NCI-H446 (cell line): ENCODE data around the gene CETP.

Experiments
- DNase-seq, 2 experiments: peaks; one replicate each; lab custom pipeline; 2025; lab: John Stamatoyannopoulos, UW

CETP gene, protein sequence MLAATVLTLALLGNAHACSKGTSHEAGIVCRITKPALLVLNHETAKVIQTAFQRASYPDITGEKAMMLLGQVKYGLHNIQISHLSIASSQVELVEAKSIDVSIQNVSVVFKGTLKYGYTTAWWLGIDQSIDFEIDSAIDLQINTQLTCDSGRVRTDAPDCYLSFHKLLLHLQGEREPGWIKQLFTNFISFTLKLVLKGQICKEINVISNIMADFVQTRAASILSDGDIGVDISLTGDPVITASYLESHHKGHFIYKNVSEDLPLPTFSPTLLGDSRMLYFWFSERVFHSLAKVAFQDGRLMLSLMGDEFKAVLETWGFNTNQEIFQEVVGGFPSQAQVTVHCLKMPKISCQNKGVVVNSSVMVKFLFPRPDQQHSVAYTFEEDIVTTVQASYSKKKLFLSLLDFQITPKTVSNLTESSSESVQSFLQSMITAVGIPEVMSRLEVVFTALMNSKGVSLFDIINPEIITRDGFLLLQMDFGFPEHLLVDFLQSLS

GRCh38 chr16:56961851-56962281 lies at the start of gene CETP:
CETP (plus strand) TSS chr16:56961950; CDS start chr16:56961980, 30 bp downstream.
- no peak for DNase-seq

DNA sequence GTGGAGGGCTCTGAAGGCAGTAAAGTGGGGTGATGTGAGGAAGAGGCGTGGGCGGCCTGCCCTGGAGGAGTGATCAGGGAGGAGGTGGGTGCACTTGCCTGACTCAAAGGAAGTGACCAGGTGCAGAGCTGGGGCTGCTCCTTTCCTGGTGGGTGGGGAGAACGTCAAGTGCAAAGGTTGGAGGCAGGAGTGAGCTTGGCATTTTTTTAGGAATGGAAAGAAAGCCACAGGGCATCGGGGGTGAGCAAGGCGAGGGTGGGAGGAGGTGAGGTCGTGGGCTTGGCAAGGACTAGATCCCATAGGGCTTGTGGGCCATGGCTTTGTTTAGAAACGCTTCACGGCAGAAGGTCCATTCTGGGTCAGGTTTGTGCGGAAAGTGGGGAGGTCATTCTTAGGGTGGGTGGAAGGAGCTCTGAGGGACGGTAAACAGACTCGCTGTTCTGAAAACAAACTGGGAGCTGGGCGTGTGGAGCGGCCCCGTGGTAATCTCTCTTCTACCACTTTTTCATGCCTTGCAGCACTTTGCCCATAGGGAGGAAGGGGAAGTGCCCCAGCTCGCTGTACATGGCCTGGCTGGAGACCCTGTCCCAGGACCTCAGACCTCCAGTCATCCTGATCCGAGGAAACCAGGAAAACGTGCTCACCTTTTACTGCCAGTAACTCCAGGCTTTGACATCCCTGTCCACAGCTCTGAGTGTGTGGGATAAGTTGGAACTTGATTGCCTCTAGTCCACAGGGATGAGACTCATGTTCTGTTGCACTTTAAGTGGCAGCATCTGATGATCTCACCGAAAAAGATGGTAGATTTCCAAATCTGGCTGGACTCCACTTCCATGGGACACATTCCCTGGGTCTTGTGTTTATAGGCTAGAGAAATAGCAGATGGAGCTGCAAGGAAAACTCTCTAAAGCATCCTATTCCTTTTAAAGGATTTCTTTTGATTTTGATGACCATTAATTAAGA lies 48.7 kb upstream of the CETP start:
- no peak for DNase-seq

- DNase-seq, result no peak
Observed at GRCh38 chr16:56914896-56915295, 46.9 kb upstream of the CETP start.

- DNase-seq, result no peak
Observed at GRCh38 chr16:56915336-56916119, 46.2 kb upstream of the CETP start.

DNA sequence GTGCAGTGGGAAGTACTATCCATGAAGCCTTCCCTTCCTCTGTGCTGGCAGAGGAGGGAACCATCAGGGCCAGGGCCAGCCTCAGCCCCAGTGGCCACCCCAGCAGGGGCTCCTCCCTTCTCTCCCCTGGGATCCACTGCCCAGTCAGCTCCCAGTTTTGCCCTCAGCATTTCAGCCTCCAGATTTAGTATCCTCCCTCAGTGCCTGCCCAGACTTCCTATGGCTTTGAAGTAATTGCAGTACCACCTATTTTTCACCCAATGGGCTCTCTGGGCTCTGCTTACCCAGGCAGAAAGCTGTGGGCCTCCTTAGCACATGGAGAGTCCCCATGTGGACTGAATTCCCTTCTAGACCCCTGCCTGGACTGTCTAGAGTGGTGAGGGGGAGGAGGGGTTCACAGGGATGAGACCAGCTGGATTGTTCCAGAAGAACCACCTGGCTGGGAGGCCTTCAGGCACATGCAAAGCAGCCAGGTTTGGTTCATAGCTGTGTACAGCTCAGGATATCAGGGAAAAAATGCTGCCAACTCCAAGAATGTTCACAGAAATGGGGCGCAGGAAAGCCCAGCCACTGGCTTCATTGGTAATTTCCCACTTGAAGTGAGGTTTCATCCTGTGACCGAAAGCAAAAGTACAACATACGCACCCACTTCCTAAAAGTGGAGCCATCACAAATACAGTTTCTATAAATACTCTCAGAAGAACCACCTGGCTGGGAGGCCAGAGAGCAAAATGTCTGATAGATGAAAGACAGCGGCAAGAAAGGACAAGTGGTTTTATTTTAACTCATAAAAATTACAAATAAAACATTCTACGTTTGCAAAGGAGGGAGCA lies 45.0 kb upstream of the CETP start:
- no peak for DNase-seq

GRCh38 chr16:56918467-56919012 lies 43.2 kb upstream of the CETP start:
- DNase-seq, result no peak

GRCh38 chr16:56919099-56919800 lies 42.5 kb upstream of the CETP start:
- DNase-seq, result no peak

- DNase-seq, result no peak
Observed at GRCh38 chr16:56921571-56921970, 40.2 kb upstream of the CETP start.

GRCh38 chr16:56923481-56924091 lies 38.2 kb upstream of the CETP start:
- DNase-seq, result no peak

GRCh38 chr16:56927471-56927870 lies 34.3 kb upstream of the CETP start:
- no peak for DNase-seq

DNA sequence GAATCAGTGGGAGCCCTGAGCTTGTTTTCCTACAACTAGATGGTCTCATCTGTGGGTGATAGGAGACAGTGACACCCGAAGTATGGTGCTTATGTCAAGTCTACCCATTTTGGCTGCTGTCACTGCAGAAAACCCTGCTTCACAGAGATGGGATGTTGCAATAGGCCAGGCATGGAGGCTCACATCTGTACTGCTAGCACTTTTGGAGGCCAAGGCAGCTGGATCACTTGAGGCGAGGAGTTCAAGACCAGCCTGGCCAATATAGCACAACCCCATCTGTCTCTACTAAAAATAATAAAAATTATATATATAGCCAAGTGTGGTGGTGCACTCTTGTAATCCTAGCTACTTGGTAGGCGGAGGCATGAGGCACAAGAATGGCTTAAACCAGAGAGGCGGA lies 32.1 kb upstream of the CETP start:
- DNase-seq, result no peak

DNA sequence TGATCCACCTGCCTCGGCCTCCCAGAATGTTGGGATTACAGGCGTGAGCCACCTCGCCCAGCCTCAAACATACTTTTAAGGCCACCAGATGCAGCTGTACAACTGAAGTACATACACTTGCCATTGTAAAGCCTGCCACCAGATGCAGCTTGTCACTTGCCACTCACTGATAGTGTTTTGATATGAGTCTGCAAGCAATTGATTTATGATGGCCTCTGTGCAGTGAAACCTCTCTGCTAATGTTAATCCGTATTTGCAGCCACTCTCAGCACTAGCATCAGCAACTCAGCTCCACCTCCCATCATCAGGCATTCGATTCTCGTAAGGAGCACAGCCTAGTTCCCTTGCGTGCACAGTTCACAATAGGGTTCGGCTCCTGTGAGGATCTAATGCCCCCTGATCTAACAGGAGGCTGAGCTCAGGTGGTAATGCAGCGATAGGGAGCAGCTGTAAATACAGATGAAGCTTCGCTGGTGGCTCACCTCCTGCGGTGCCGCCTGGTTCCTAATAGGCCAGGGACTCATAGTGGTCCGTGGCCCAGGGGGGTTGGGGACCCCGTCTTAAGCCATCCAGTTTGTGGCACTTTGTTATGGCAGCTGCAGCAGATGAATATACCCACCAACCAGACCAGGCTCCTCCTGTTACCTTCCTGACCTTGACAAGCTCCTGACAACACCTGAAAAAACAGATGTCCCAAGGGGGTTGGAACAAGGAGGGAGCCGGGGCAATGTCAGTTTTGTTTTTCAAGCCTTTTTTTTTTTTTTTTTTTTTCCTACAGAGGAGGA lies 31.1 kb upstream of the CETP start:
- no peak for DNase-seq

- no peak for DNase-seq
Observed at GRCh38 chr16:56931271-56931891, 30.4 kb upstream of the CETP start.

GRCh38 chr16:56931892-56932720 lies 29.6 kb upstream of the CETP start, which contains the start of gene HERPUD1:
HERPUD1 (plus strand) TSS chr16:56932142; CDS start chr16:56932245, 103 bp downstream.
- DNase-seq, result peak; percentile 89 to 95

GRCh38 chr16:56932721-56933619 lies 28.8 kb upstream of the CETP start:
- peak in 1 of 2 experiments; percentile 17 for DNase-seq
